Chondrocyte (in vitro differentiated cells): ENCODE data around the gene IL5RA. TPM values are rescaled to one million over a fixed set of nuclear protein-coding genes. Genes with fewer than 3 reads are reported as not detected.

Experiments
- DNase-seq: peaks from one replicate; pipeline ENCODE4 v3.0.0; 2021; ENCODE audit warnings: mixed read lengths, low spot score
- H3K27ac Mint-ChIP-seq: one replicate; pipeline ENCODE4 v1.8.0; 2021; ENCODE audit warnings: mild to moderate bottlenecking, moderate library complexity, mixed read lengths; ENCODE audit not compliant: unreplicated experiment
- H3K27me3 Mint-ChIP-seq: 2 replicates; pipeline ENCODE4 v1.8.0; 2021; ENCODE audit warnings: low read depth, mixed read lengths
- H3K36me3 Mint-ChIP-seq: 2 replicates; pipeline ENCODE4 v1.8.0; 2021; ENCODE audit warnings: low read depth, mixed read lengths
- H3K4me1 Mint-ChIP-seq: 2 replicates; pipeline ENCODE4 v1.8.0; 2021; ENCODE audit warnings: low read depth, mild to moderate bottlenecking, mixed read lengths
- H3K4me3 Mint-ChIP-seq: one replicate; pipeline ENCODE4 v1.8.0; 2021; ENCODE audit warnings: mild to moderate bottlenecking, moderate library complexity, mixed read lengths; ENCODE audit not compliant: unreplicated experiment
- H3K9me3 Mint-ChIP-seq: 2 replicates; pipeline ENCODE4 v1.8.0; 2021; ENCODE audit warnings: low read depth, mixed read lengths
- CTCF ChIP-seq: fragments of 200-600 bp; sonication (generic); IDR thresholded peaks from 2 replicates; pipeline ENCODE4 v1.5.0; 2021; ENCODE audit warnings: antibody characterized with exemption, mild to moderate bottlenecking, moderate library complexity
- total RNA-seq: library from RNA; stranded (reverse); gene quantifications from 3 replicates; pipeline ENCODE4 v1.2.1, GENCODE V29; 2021

The IL5RA gene
- total RNA-seq, 1 donor from 2014 or later, result not detected

GRCh38 chr3:3085782-3086181 is 24.4 kb downstream of the IL5RA start:
- no peak for DNase-seq
- no peaks in the 10 kb centered on the region for H3K27me3 Mint-ChIP-seq
- no peaks in the 10 kb centered on the region for H3K36me3 Mint-ChIP-seq
- H3K27ac Mint-ChIP-seq, result no peak overlapping the region
- TF ChIP-seq CTCF, result no peak
- H3K9me3 Mint-ChIP-seq, result no peaks in the 10 kb centered on the region
- no peak overlapping the region for H3K4me3 Mint-ChIP-seq
- H3K4me1 Mint-ChIP-seq, result no peaks in the 10 kb centered on the region

- TF ChIP-seq CTCF, result no peak
- Mint-ChIP-seq H3K9me3 (no peaks in the 10 kb centered on the region), H3K36me3 (no peaks in the 10 kb centered on the region), H3K27ac (no peak overlapping the region), H3K4me1 (no peaks in the 10 kb centered on the region), H3K27me3 (no peaks in the 10 kb centered on the region), H3K4me3 (no peak overlapping the region)
- no peak for DNase-seq
Measured at GRCh38 chr3:3084890-3085289, 25.3 kb downstream of the IL5RA start.

GRCh38 chr3:3082234-3082924 is 27.8 kb downstream of the IL5RA start:
- H3K27me3 Mint-ChIP-seq, result peaks cover 2% of the 10 kb centered on the region
- no peaks in the 10 kb centered on the region for H3K9me3 Mint-ChIP-seq
- H3K27ac Mint-ChIP-seq, result no peak overlapping the region
- H3K4me1 Mint-ChIP-seq, result no peaks in the 10 kb centered on the region
- no peak for TF ChIP-seq CTCF
- no peaks in the 10 kb centered on the region for H3K36me3 Mint-ChIP-seq
- no peak for DNase-seq
- H3K4me3 Mint-ChIP-seq, result no peak overlapping the region

- no peaks in the 10 kb centered on the region for H3K36me3 Mint-ChIP-seq
- no peak overlapping the region for H3K27ac Mint-ChIP-seq
- H3K9me3 Mint-ChIP-seq, result no peaks in the 10 kb centered on the region
- no peaks in the 10 kb centered on the region for H3K4me1 Mint-ChIP-seq
- H3K27me3 Mint-ChIP-seq, result peaks cover 2% of the 10 kb centered on the region
- no peak for TF ChIP-seq CTCF
- no peak for DNase-seq
- H3K4me3 Mint-ChIP-seq, result no peak overlapping the region
Measured at GRCh38 chr3:3081381-3082233, 28.6 kb downstream of the IL5RA start.

GRCh38 chr3:3080309-3080708 is 29.9 kb downstream of the IL5RA start:
- Mint-ChIP-seq H3K4me1 (no peaks in the 10 kb centered on the region), H3K9me3 (no peaks in the 10 kb centered on the region), H3K36me3 (no peaks in the 10 kb centered on the region), H3K27me3 (peaks cover 2% of the 10 kb centered on the region), H3K27ac (no peak overlapping the region), H3K4me3 (no peak overlapping the region)
- no peak for TF ChIP-seq CTCF
- DNase-seq, result no peak
